ENCODE data around the gene LMAN2L. TPM values are rescaled to one million over a fixed set of nuclear protein-coding genes. Genes with fewer than 3 reads are reported as not detected.

Gene LMAN2L
- total and polyA plus RNA-seq, 2 of the 8 experiments (the other 6 are each of a cell fraction or from before 2014, with no cell fraction given) = 14.3 to 17.6 TPM

GRCh38 chr2:96764253-96764637 is 24.4 kb upstream of the LMAN2L start:
- Histone ChIP-seq H3K14ac (ENCODE audit: insufficient read length) (no peak overlapping the region), H4K20me1 (replicated peaks in 1 of 2; ENCODE audit: control insufficient read depth in 1 of 2, insufficient read depth in 2 of 2, low read length in 2 of 2) (peaks cover 0 to 12% of the 10 kb centered on the region in 2 experiments), H3K4me2 (ENCODE audit: insufficient read depth in 1 of 2, low read depth in 2 of 2, low read length in 2 of 2) (peak overlapping the region; percentile 78 to 79), H3K9ac (replicated peaks in 1 of 4; ENCODE audit: extremely low read depth in 1 of 4, low read depth in 3 of 4, low read length in 3 of 4) (peak overlapping the region in 1 of 4 experiments; percentile 1; a peak in 1 of 7 replicates), H4K8ac (ENCODE audit: extremely low read depth, insufficient read depth, low read length) (peak overlapping the region; percentile 35; the same call in 1 of the 2 replicates), H3K27ac (ENCODE audit: low read depth, low read length) (no peak overlapping the region; the same call in 1 of the 2 replicates), H3K23me2 (ENCODE audit: low read depth, low read length) (peaks cover 11% of the 10 kb centered on the region), H3K4ac (replicated peaks; ENCODE audit: insufficient read length, low read depth, low read length) (no peak overlapping the region), H2BK12ac (ENCODE audit: low read depth, low read length) (peak overlapping the region; percentile 72), H4K5ac (ENCODE audit: insufficient read length, low read depth, low read length) (no peak overlapping the region), H3K23ac (ENCODE audit: insufficient read length) (no peak overlapping the region), H3K27me3 (replicated peaks in 1 of 4; ENCODE audit: control insufficient read depth in 3 of 4, extremely low read depth in 1 of 4, insufficient read depth in 3 of 4, low read length in 3 of 4) (peaks cover 0 to 8% (median 4%) of the 10 kb centered on the region in 4 experiments; a peak in 2 of 7 replicates), H2BK120ac (replicated peaks; ENCODE audit: low read depth, low read length) (no peak overlapping the region), H3K56ac (replicated peaks; ENCODE audit: insufficient read length, low read depth, low read length) (no peak overlapping the region), H3K4me3 (ENCODE audit: extremely low read depth in 1 of 4, insufficient read depth in 2 of 4, low read depth in 3 of 4, low read length in 4 of 4) (peak overlapping the region; percentile 35 to 63 (median 47); a peak in 5 of 8 replicates), H3K36me3 (ENCODE audit: control insufficient read depth in 2 of 4, insufficient read depth in 4 of 4, low read length in 3 of 4) (no peaks in the 10 kb centered on the region), H3K79me1 (ENCODE audit: low read depth, low read length) (peaks cover 8% of the 10 kb centered on the region; the same call in 1 of the 2 replicates), H3K4me1 (replicated peaks in 1 of 4; ENCODE audit: control insufficient read depth in 3 of 4, insufficient read depth in 4 of 4, low read length in 3 of 4) (peaks cover 11 to 36% (median 26%) of the 10 kb centered on the region in 4 experiments), H3K79me2 (ENCODE audit: control insufficient read depth in 1 of 2, insufficient read depth in 2 of 2, low read length in 2 of 2) (peaks cover 0 to 21% of the 10 kb centered on the region in 2 experiments; a peak in 1 of 4 replicates), H2BK5ac (ENCODE audit: low read depth, low read length) (no peak overlapping the region), H2AK5ac (ENCODE audit: low read depth, low read length) (0 out of 2 replicates have a peak overlapping the region, but pooled peaks have one; percentile 26), H3K9me3 (ENCODE audit: insufficient read depth in 2 of 2, low read depth in 1 of 2, low read length in 1 of 2) (no peaks in the 10 kb centered on the region), H2BK20ac (ENCODE audit: low read length) (0 out of 2 replicates have a peak overlapping the region, but pooled peaks have one; percentile 3), H4K91ac (replicated peaks; ENCODE audit: insufficient read length, low read length) (no peak overlapping the region), H3K18ac (ENCODE audit: extremely low read depth, low read length) (0 out of 2 replicates have a peak overlapping the region, but pooled peaks have one; percentile 65), H2BK15ac (ENCODE audit: low read length) (peak overlapping the region; percentile 88; the same call in 1 of the 2 replicates), H2AFZ (ENCODE audit: low read length) (no peak overlapping the region)
- WGBS, 2 experiments (ENCODE audit: extremely low coverage in 1 of 2, insufficient coverage in 1 of 2, insufficient read length in 1 of 2, insufficient replicate concordance in 2 of 2, low coverage in 1 of 2, low lambda C conversion rate in 2 of 2, missing lambda C conversion rate in 1 of 2) = 84% methylated on average over 8 of the region's 8 CpGs; no CpG with 5 or more reads in 1 of the 2 experiments
- TF ChIP-seq EZH2 (IDR thresholded peaks at IDR 0.05; ENCODE audit: low read depth, low read length, severe bottlenecking) = no peak
- no peak for TF ChIP-seq POLR2A (IDR thresholded peaks at IDR 0.05; ENCODE audit: control extremely low read depth in 1 of 2, low read depth in 2 of 2, low read length in 2 of 2)
- TF ChIP-seq SAP30 (IDR thresholded peaks at IDR 0.05; ENCODE audit: insufficient read depth, insufficient replicate concordance, low read length) = no peak
- no peak for TF ChIP-seq SP2 (IDR thresholded peaks at IDR 0.05; ENCODE audit: low read length)
- TF ChIP-seq POLR2AphosphoS5 (IDR thresholded peaks at IDR 0.05; ENCODE audit: low read depth, low read length) = no peak
- TF ChIP-seq SP1 (IDR thresholded peaks at IDR 0.05; ENCODE audit: low read depth, low read length) = peak; percentile 37; the same call in 1 of the 2 replicates
- ChIA-PET CTCF (ENCODE audit: partially characterized antibody) (interaction anchor here (0.8 to 6.8 kb wide), 10 partner anchors 12 to 160 kb away, joined by 3 to 64 read pairs (median 5); no protein-coding TSS in a partner anchor), POLR2A (ENCODE audit: partially characterized antibody) (interaction anchor here (1.5 to 2.7 kb wide), 3 partner anchors 11 to 160 kb away, joined by 3 to 11 read pairs (median 7); partner anchors contain the start of gene CNNM3)
- DNase-seq (ENCODE audit: low read depth in 1 of 2, low spot score in 2 of 2) (no peak), FAIRE-seq (no peak)

Data from H1 (cell line).